CD4-positive, alpha-beta T cell treated with Interferon gamma for 1 hour (primary cell): Measurements from ENCODE around the gene ECE1.
A peak's percentile ranks its signal among the peaks of the same experiment; 100 is the strongest.
"Not testable (repeated sequence)": the region's sequence is repeated elsewhere in the genome, so short reads cannot be mapped to it uniquely, and the experiment has no call there.

Experiments
- DNase-seq: peaks from one replicate; pipeline ENCODE4 v3.0.0-alpha.2; 2020

ECE1 gene

GRCh38 chr1:21290546-21290944 is 282 bp upstream of the ECE1 start:
- peak; percentile 62 for DNase-seq

- DNase-seq, result no peak
Measured at GRCh38 chr1:21289127-21289526, 1.1 kb downstream of the ECE1 start.

GRCh38 chr1:21287905-21288514 is 2.3 kb downstream of the ECE1 start:
- no peak for DNase-seq

GRCh38 chr1:21285386-21285785 is 4.9 kb downstream of the ECE1 start:
- DNase-seq, result not testable (repeated sequence)

- no peak for DNase-seq
Measured at GRCh38 chr1:21285055-21285372, 5.2 kb downstream of the ECE1 start.

GRCh38 chr1:21284206-21285054 is 5.8 kb downstream of the ECE1 start:
- DNase-seq, result peak; percentile 39

GRCh38 chr1:21283524-21283923 is 6.7 kb downstream of the ECE1 start:
- DNase-seq, result no peak

- not testable (repeated sequence) for DNase-seq
Measured at GRCh38 chr1:21282020-21282419, 8.2 kb downstream of the ECE1 start.

- DNase-seq, result no peak
Measured at GRCh38 chr1:21280482-21280881, 9.8 kb downstream of the ECE1 start.

GRCh38 chr1:21280011-21280471 is 10.2 kb downstream of the ECE1 start:
- DNase-seq, result no peak

GRCh38 chr1:21278860-21279845 is 11.1 kb downstream of the ECE1 start:
- peak; percentile 19 for DNase-seq

GRCh38 chr1:21278208-21278859 is 11.9 kb downstream of the ECE1 start:
- no peak for DNase-seq

GRCh38 chr1:21277180-21277579 is 13.1 kb downstream of the ECE1 start:
- no peak for DNase-seq

- no peak for DNase-seq
Measured at GRCh38 chr1:21272540-21272939, 17.7 kb downstream of the ECE1 start.

GRCh38 chr1:21271550-21271949 is 18.7 kb downstream of the ECE1 start:
- no peak for DNase-seq

- DNase-seq, result peak; percentile 75
Measured at GRCh38 chr1:21270086-21270689, 20.1 kb downstream of the ECE1 start.

GRCh38 chr1:21269461-21270085 is 20.7 kb downstream of the ECE1 start:
- DNase-seq, result no peak

GRCh38 chr1:21268281-21269239 is 21.7 kb downstream of the ECE1 start:
- no peak for DNase-seq

GRCh38 chr1:21267191-21268077 is 22.8 kb downstream of the ECE1 start:
- no peak for DNase-seq
